ENCODE data around the gene ATG9A. TPM values are rescaled to one million over a fixed set of nuclear protein-coding genes. Genes with fewer than 3 reads are reported as not detected.

The ATG9A gene
- total RNA-seq, 1 donor from 2014 or later, result 43.3 TPM

GRCh38 chr2:219176818-219177551 is 52.5 kb downstream of the ATG9A start, which contains the start of gene CNPPD1:
Gene CNPPD1 (minus strand): TSS chr2:219176925. CDS start chr2:219176828, 97 bp downstream.
- peak; percentile 79 to 86 for DNase-seq (ENCODE audit: low read depth in 2 of 2)

- peak; percentile 40 to 45 for DNase-seq (ENCODE audit: low read depth in 2 of 2)
Measured at GRCh38 chr2:219175928-219176817, 53.3 kb downstream of the ATG9A start.

GRCh38 chr2:219175486-219175885 is 54.0 kb downstream of the ATG9A start:
- no peak for DNase-seq (ENCODE audit: low read depth in 2 of 2)

GRCh38 chr2:219174801-219175200 is 54.6 kb downstream of the ATG9A start:
- no peak for DNase-seq (ENCODE audit: low read depth in 2 of 2)

GRCh38 chr2:219174146-219174545 is 55.3 kb downstream of the ATG9A start:
- no peak for DNase-seq (ENCODE audit: low read depth in 2 of 2)

GRCh38 chr2:219173176-219173575 is 56.3 kb downstream of the ATG9A start:
- no peak for DNase-seq (ENCODE audit: low read depth in 2 of 2)

- no peak for DNase-seq (ENCODE audit: low read depth in 2 of 2)
Measured at GRCh38 chr2:219172231-219173154, 56.9 kb downstream of the ATG9A start.

GRCh38 chr2:219171231-219171651 is 58.2 kb downstream of the ATG9A start:
- DNase-seq (ENCODE audit: low read depth in 2 of 2), result peak; percentile 53 to 87

GRCh38 chr2:219169930-219170654 is 59.3 kb downstream of the ATG9A start, which contains the start of gene SLC23A3:
Gene SLC23A3 (minus strand): TSS chr2:219170029. CDS start chr2:219169984, 45 bp downstream.
- no peak for DNase-seq (ENCODE audit: low read depth in 2 of 2)

Other genes starting within 250 kb of the ATG9A start
- not detected in 2 replicates for gene FEV, start 244.5 kb downstream of the ATG9A start, total RNA-seq
- gene CRYBA2, start 236.2 kb downstream of the ATG9A start, total RNA-seq, result not detected in 2 replicates
- not detected in 2 replicates for gene CFAP65, start 188.1 kb downstream of the ATG9A start, total RNA-seq
- not detected in 2 replicates for gene IHH, start 168.7 kb downstream of the ATG9A start, total RNA-seq
- 12.6 and 13.1 TPM in 2 replicates for gene NHEJ1, start 68.8 kb downstream of the ATG9A start, total RNA-seq
- gene SLC23A3, start 59.6 kb downstream of the ATG9A start, total RNA-seq, result 0.44 and 2.0 TPM in 2 replicates
- 15.5 and 26.4 TPM in 2 replicates for gene CNPPD1, start 52.7 kb downstream of the ATG9A start, total RNA-seq
- gene RETREG2, start 51.4 kb downstream of the ATG9A start, total RNA-seq, result 41.2 and 57.7 TPM in 2 replicates
- 15.9 and 25.2 TPM in 2 replicates for gene ZFAND2B, start 22.9 kb downstream of the ATG9A start, total RNA-seq
- gene ABCB6, start 10.7 kb downstream of the ATG9A start, total RNA-seq, result 19.4 and 39.1 TPM in 2 replicates
- gene ANKZF1, start 170 bp upstream of the ATG9A start, total RNA-seq, result 12.4 and 21.2 TPM in 2 replicates
- 2.8 and 4.4 TPM in 2 replicates for gene GLB1L, start 15.8 kb upstream of the ATG9A start, total RNA-seq
- 11.3 and 13.9 TPM in 2 replicates for gene STK16, start 15.8 kb upstream of the ATG9A start, total RNA-seq
- not detected in 2 replicates for gene TUBA4B, start 23.6 kb upstream of the ATG9A start, total RNA-seq
- 9.5 and 12.9 TPM in 2 replicates for gene TUBA4A, start 24.3 kb upstream of the ATG9A start, total RNA-seq
- gene DNAJB2, start 49.7 kb upstream of the ATG9A start, total RNA-seq, result 15.0 and 28.0 TPM in 2 replicates
- gene PTPRN, start 79.8 kb upstream of the ATG9A start, total RNA-seq, result not detected in 2 replicates
- not detected in 2 replicates for gene RESP18, start 103.1 kb upstream of the ATG9A start, total RNA-seq
- 38.4 and 52.2 TPM in 2 replicates for gene DNPEP, start 158.3 kb upstream of the ATG9A start, total RNA-seq
- gene DES, start 188.7 kb upstream of the ATG9A start, total RNA-seq, result 0.20 TPM in 1 of 2 replicates, not detected in the other
- under 0.01 TPM in 2 replicates for gene SPEG, start 205.2 kb upstream of the ATG9A start, total RNA-seq